Renal cortical epithelial cell (primary cell): ENCODE data around the gene ENTPD2. TPM values are rescaled to one million over a fixed set of nuclear protein-coding genes. Genes with fewer than 3 reads are reported as not detected.
"Not testable (repeated sequence)": the region's sequence is repeated elsewhere in the genome, so short reads cannot be mapped to it uniquely, and the experiment has no call there.

Experiments
- DNase-seq: peaks from one replicate; pipeline ENCODE4 v3.0.0-alpha.2; 2011; ENCODE audit warnings: low read depth
- total RNA-seq: library from RNA; depleted of rRNA; stranded (reverse); fragments of >200 nt; gene quantifications from 2 replicates; pipeline ENCODE4 v1.2.3, GENCODE V29; 2014

The ENTPD2 gene
- total RNA-seq, 1 donor from 2014 or later, result 0.35 TPM

GRCh38 chr9:137064027-137064879 lies 10.4 kb upstream of the ENTPD2 start:
- no peak for DNase-seq

- DNase-seq, result no peak
Observed at GRCh38 chr9:137063311-137064026, 9.6 kb upstream of the ENTPD2 start.

GRCh38 chr9:137062798-137063197 lies 8.9 kb upstream of the ENTPD2 start:
- DNase-seq, result not testable (repeated sequence)

- no peak for DNase-seq
Observed at GRCh38 chr9:137062384-137062783, 8.5 kb upstream of the ENTPD2 start.

GRCh38 chr9:137058521-137059234 lies 4.8 kb upstream of the ENTPD2 start:
- DNase-seq, result no peak

GRCh38 chr9:137057545-137057944 lies 3.7 kb upstream of the ENTPD2 start:
- DNase-seq, result no peak

- DNase-seq, result no peak
Observed at GRCh38 chr9:137056739-137057415, 3.0 kb upstream of the ENTPD2 start.

- peak; percentile 65 for DNase-seq
Observed at GRCh38 chr9:137055385-137056364, 1.8 kb upstream of the ENTPD2 start.

GRCh38 chr9:137054932-137055384 lies 1.1 kb upstream of the ENTPD2 start:
- no peak for DNase-seq

- DNase-seq, result no peak
Observed at GRCh38 chr9:137052998-137053943, 590 bp downstream of the ENTPD2 start.

- DNase-seq, result no peak
Observed at GRCh38 chr9:137052293-137052692, 1.6 kb downstream of the ENTPD2 start.

GRCh38 chr9:137051145-137051724 lies 2.6 kb downstream of the ENTPD2 start:
- no peak for DNase-seq

- no peak for DNase-seq
Observed at GRCh38 chr9:137050570-137050969, 3.3 kb downstream of the ENTPD2 start.

GRCh38 chr9:137049544-137050449 lies 4.1 kb downstream of the ENTPD2 start:
- no peak for DNase-seq

- DNase-seq, result no peak
Observed at GRCh38 chr9:137048655-137049543, 5.0 kb downstream of the ENTPD2 start.

- DNase-seq, result peak; percentile 51
Observed at GRCh38 chr9:137046088-137046787, 7.6 kb downstream of the ENTPD2 start, which contains the start of gene NPDC1. Gene NPDC1, minus strand, starts transcription at chr9:137046177. Its CDS starts 188 bp downstream, at chr9:137045989.
